Colonic mucosa (tissue), 4 donors: Measurements from ENCODE around the gene BAHD1. TPM values are rescaled to one million over a fixed set of nuclear protein-coding genes. Genes with fewer than 3 reads are reported as not detected.

Experiments used
- DNase-seq: peaks from one replicate; pipeline ENCODE4 v3.0.0-alpha.2; 2020
- H3K27ac ChIP-seq: fragments of 200-600 bp; one replicate; pipeline ENCODE4 v1.8.0; 2021
- H3K27me3 ChIP-seq: fragments of 200-600 bp; one replicate; pipeline ENCODE4 v1.8.0; 2021
- H3K36me3 ChIP-seq: fragments of 200-600 bp; one replicate; pipeline ENCODE4 v1.8.0; 2021
- H3K4me1 ChIP-seq: fragments of 200-600 bp; one replicate; pipeline ENCODE4 v1.8.0; 2021; ENCODE audit warnings: mild to moderate bottlenecking
- H3K4me3 ChIP-seq: fragments of 200-600 bp; one replicate; pipeline ENCODE4 v1.8.0; 2021
- H3K9ac ChIP-seq, 2 donors: one replicate each; pipeline ENCODE4 v1.7.0; 2013; ENCODE audit warnings: control low read depth in 2 of 2, low read depth in 2 of 2, low read length in 2 of 2
- H3K9me3 ChIP-seq: fragments of 200-600 bp; one replicate; pipeline ENCODE4 v1.8.0; 2021
- CTCF ChIP-seq: fragments of 200-600 bp; IDR thresholded peaks from one replicate; pipeline ENCODE4 v1.8.0; 2022; ENCODE audit warnings: antibody characterized with exemption, mild to moderate bottlenecking
- intact Hi-C: fragments of 100-400 bp; cut with DNase I; formaldehyde crosslinking; loops from one replicate; pipeline ENCODE4 v1.14.1; 2022
- total RNA-seq, 2 donors: library from RNA; stranded (reverse); fragmentation: NEBNext Ultra II Directional in 1 of 2; extraction: Animal tissue kit (Norgen Biotek cat#: 25700) in 1 of 2; gene quantifications; one replicate each; pipeline ENCODE4 v1.2.1, GENCODE V29; 2021
- donor health status: healthy.
- donor health status: DM: no; HTN: no; CAD: no.
- donor health status: DM: no; HTN: no; CAD: no.

The BAHD1 gene
- total RNA-seq, 2 donors from 2014 or later, result 25.3 to 26.3 TPM

DNA sequence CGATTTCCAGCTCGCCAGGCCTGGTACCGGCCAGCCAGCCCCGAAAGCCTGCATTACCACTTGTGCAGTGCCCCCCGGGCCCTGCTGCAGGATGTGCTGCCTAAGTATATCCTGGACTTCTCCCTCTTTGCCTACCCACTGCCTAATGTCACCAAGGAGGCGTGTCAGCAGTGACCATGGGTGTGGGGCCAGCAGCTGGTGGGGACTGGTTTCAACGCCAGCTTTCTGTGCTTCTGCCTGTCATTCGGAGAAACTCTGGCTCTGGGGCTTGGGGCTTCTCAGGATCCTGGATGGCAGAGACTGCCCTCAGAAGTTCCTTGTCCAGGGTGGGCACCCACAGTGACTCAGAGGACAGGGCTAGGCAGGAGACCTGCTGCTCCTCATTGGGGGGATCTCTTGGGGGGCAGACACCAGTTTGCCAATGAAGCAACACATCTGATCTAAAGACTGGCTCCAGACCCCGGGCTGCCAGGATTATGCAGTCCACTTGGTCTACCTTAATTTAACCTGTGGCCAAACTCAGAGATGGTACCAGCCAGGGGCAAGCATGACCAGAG lies 31.5 kb downstream of the BAHD1 start:
- H3K4me3 ChIP-seq, result peak overlapping the region; percentile 87
- intact Hi-C loops, result no loop called here
- no peak for DNase-seq

DNA sequence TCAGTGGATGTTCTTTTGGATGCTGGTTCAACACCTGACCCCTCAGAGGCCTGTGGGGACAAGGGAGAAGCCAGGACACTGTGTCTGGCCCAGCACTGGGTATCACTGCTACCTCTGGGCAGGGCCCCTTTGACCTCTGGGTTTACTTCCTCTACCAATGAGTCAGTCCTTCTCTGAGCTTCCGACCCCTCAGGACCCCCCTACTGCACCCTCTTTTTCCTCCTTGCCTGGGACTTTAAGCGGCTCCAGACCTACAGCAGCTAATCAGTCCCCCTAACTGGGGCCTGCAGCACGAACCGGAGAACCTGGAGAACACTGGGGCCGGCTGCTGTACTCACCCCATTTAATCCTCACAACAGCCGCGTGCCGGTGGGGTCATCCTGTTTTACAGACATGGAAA lies 33.8 kb downstream of the BAHD1 start:
- no peak overlapping the region for H3K4me3 ChIP-seq
- intact Hi-C loops, result no loop called here
- DNase-seq, result no peak
- H3K9me3 ChIP-seq, result no peaks in the 10 kb centered on the region
- TF ChIP-seq CTCF, result no peak
- H3K9ac ChIP-seq, result no peak overlapping the region
- H3K4me1 ChIP-seq, result no peaks in the 10 kb centered on the region
- H3K27ac ChIP-seq, result no peak overlapping the region
- no peaks in the 10 kb centered on the region for H3K36me3 ChIP-seq
- H3K27me3 ChIP-seq, result no peaks in the 10 kb centered on the region

More for the DNA sequence above, 31.5 kb downstream of the BAHD1 start:
- no peaks in the 10 kb centered on the region for H3K9me3 ChIP-seq
- TF ChIP-seq CTCF, result no peak
- H3K27ac ChIP-seq, result no peak overlapping the region
- H3K9ac ChIP-seq, result peak overlapping the region; percentile 84 to 93
- no peaks in the 10 kb centered on the region for H3K4me1 ChIP-seq
- no peaks in the 10 kb centered on the region for H3K27me3 ChIP-seq
- H3K36me3 ChIP-seq, result no peaks in the 10 kb centered on the region

GRCh38 chr15:40477642-40478327 lies 37.0 kb downstream of the BAHD1 start:
- no peak overlapping the region for H3K4me3 ChIP-seq
- intact Hi-C loops, result no loop called here
- H3K9me3 ChIP-seq, result no peaks in the 10 kb centered on the region
- no peaks in the 10 kb centered on the region for H3K27me3 ChIP-seq
- H3K36me3 ChIP-seq, result no peaks in the 10 kb centered on the region
- no peaks in the 10 kb centered on the region for H3K4me1 ChIP-seq
- no peak overlapping the region for H3K27ac ChIP-seq
- no peak for DNase-seq
- TF ChIP-seq CTCF, result no peak
- no peak overlapping the region for H3K9ac ChIP-seq

DNA sequence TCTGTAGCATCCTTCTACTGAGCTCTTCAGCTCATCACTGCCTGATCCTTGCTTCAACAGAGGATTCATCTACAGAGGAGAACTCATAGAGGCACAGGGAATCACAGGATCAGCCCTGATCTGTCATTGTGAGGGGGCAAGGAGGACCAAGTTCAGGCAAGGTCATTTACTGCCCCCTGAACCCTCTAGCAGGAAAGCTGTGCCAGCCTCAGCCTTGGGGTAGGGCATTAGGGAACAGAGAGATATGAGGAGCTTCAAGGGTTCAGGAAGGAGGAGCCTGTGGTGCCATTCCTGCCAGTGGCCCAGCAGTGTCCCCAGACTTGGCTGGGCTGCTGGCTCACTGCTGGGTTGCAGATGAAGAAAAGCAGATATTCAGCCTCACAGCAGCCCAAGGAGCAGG lies 38.3 kb downstream of the BAHD1 start:
- H3K27ac ChIP-seq, result no peak overlapping the region
- H3K4me1 ChIP-seq, result no peaks in the 10 kb centered on the region
- no peak for TF ChIP-seq CTCF
- intact Hi-C loops, result no loop called here
- DNase-seq, result no peak
- H3K9ac ChIP-seq, result no peak overlapping the region
- H3K9me3 ChIP-seq, result no peaks in the 10 kb centered on the region
- no peaks in the 10 kb centered on the region for H3K27me3 ChIP-seq
- H3K36me3 ChIP-seq, result no peaks in the 10 kb centered on the region
- H3K4me3 ChIP-seq, result no peak overlapping the region

GRCh38 chr15:40481341-40482074 lies 40.8 kb downstream of the BAHD1 start:
- TF ChIP-seq CTCF, result no peak
- Histone ChIP-seq H3K4me1 (no peaks in the 10 kb centered on the region), H3K27me3 (no peaks in the 10 kb centered on the region), H3K4me3 (no peak overlapping the region), H3K36me3 (no peaks in the 10 kb centered on the region), H3K27ac (no peak overlapping the region), H3K9me3 (no peaks in the 10 kb centered on the region), H3K9ac (no peak overlapping the region)
- intact Hi-C loops, result no loop called here
- no peak for DNase-seq
